Measurements from ENCODE around the gene NDST1.

Gene NDST1

GRCh38 chr5:150570333-150570732 lies 62.4 kb downstream of the NDST1 start:
- no peak for DNase-seq (ENCODE audit: low spot score)

- no peak for DNase-seq (ENCODE audit: low spot score)
Measured at GRCh38 chr5:150571836-150572235, 63.9 kb downstream of the NDST1 start.

GRCh38 chr5:150573216-150573615 lies 65.3 kb downstream of the NDST1 start:
- no peak for DNase-seq (ENCODE audit: low spot score)

GRCh38 chr5:150573867-150574817 lies 66.2 kb downstream of the NDST1 start:
- DNase-seq (ENCODE audit: low spot score), result no peak

GRCh38 chr5:150574818-150575547 lies 67.1 kb downstream of the NDST1 start:
- DNase-seq (ENCODE audit: low spot score), result no peak

- no peak for DNase-seq (ENCODE audit: low spot score)
Measured at GRCh38 chr5:150575745-150576448, 68.0 kb downstream of the NDST1 start.

GRCh38 chr5:150576449-150576949 lies 68.6 kb downstream of the NDST1 start:
- no peak for DNase-seq (ENCODE audit: low spot score)

GRCh38 chr5:150577378-150578139 lies 69.6 kb downstream of the NDST1 start:
- no peak for DNase-seq (ENCODE audit: low spot score)

- no peak for DNase-seq (ENCODE audit: low spot score)
Measured at GRCh38 chr5:150578781-150579461, 71.0 kb downstream of the NDST1 start.

- no peak for DNase-seq (ENCODE audit: low spot score)
Measured at GRCh38 chr5:150579462-150580400, 71.8 kb downstream of the NDST1 start.

GRCh38 chr5:150580917-150581316 lies 73.0 kb downstream of the NDST1 start:
- no peak for DNase-seq (ENCODE audit: low spot score)

- DNase-seq (ENCODE audit: low spot score), result no peak
Measured at GRCh38 chr5:150582241-150583109, 74.5 kb downstream of the NDST1 start.

GRCh38 chr5:150583541-150584225 lies 75.8 kb downstream of the NDST1 start:
- no peak for DNase-seq (ENCODE audit: low spot score)

GRCh38 chr5:150584556-150585335 lies 76.8 kb downstream of the NDST1 start:
- DNase-seq (ENCODE audit: low spot score), result no peak

- DNase-seq (ENCODE audit: low spot score), result no peak
Measured at GRCh38 chr5:150585781-150586341, 77.9 kb downstream of the NDST1 start.

GRCh38 chr5:150587016-150587415 lies 79.1 kb downstream of the NDST1 start:
- no peak for DNase-seq (ENCODE audit: low spot score)

Measured in LoVo (cell line).